NCI-H82 treated with DMSO at 0.1 percent for 48 hours (cell line): ENCODE measurements around the gene ATM.
"Not testable (repeated sequence)": the region's sequence is repeated elsewhere in the genome, so short reads cannot be mapped to it uniquely, and the experiment has no call there.

Source experiments
- DNase-seq: peaks from one replicate; lab custom pipeline; 2025; ENCODE audit not compliant: unreplicated experiment; lab: John Stamatoyannopoulos, UW

Gene ATM

DNA sequence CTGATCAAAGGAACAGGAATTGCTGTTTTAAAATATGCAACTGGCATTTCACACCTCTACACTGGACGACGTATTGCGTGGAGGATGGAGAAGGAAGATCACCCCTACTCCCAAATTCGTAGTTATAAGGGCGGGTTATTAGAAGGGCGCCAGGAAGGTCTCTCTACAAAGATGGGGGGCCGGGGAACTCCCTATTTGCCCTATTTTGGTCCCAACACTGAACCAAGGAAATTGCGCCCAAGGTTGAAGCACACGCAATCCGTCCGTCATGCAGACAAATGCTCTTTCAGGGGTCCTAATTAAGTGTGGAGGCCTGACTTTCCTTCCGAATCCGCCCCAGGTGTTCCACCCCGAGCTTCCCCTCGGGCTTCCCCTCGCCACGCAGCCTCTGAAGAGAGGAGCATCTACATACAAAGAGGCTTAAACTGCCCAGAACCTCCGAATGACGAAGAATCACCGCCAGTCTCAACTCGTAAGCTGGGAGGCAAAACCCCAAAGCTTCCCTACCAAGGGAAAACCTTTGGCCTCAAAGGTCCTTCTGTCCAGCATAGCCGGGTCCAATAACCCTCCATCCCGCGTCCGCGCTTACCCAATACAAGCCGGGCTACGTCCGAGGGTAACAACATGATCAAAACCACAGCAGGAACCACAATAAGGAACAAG, 825 bp upstream of the ATM start:
- no peak for DNase-seq

DNA sequence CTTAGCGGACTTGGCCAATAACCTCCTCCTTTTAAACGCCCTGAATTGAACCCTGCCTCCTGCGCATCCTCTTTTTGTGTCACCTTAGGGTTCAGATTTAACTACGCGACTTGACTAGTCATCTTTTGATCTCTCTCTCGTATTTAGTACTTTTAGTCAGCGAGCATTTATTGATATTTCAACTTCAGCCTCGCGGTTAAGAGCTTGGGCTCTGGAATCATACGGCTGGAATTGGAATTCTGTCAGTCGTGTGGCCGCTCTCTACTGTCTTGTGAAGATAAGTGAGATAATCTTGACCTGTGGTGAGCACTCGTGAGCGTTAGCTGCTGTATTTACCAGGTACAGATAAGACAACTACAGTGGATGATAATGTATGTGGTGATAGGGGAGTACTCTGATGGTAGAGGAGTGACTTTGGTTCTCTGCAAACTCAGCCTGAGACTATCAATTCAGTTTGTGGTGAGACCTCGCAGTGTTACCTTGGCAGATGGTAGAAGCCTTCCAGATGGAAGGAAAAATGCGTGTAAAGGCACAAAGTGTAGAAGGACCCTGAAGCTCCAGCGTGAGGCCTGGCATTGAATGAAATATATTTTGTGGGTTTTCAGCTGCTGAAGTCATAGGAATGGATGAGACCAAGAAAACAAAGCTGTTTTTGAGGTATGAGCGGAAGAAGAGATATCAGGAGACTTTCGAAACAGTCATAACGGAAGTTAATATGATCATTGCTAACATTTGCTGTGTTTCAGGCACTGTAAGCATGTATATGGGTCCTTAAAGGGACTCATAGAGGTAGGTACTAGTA, 682 bp downstream of the ATM start:
- DNase-seq: peak; percentile 37

DNA sequence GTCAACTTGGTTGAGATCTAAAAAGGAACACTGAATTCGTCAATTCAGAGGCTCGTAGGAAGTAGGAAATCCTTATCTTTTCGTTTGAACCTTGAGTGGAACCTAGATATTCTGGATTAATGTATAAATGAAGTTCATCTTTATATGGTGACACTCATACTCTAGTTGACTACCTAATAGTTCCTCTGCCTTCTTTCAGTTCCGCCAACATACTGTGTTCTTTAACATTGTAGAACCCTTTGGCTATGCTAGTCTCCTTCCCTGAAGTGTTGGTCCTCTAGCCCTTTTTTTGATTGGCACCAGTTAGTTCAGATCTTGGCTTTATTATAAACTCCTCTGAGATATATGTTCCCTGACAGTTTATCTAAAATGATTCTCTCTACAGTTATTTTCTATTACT, 1.5 kb downstream of the ATM start:
- DNase-seq: no peak

- no peak for DNase-seq
These were observed 2.3 kb downstream of the ATM start for GRCh38 chr11:108224911-108225786.

- DNase-seq: no peak
These were observed 3.2 kb downstream of the ATM start for GRCh38 chr11:108226036-108226435.

DNA sequence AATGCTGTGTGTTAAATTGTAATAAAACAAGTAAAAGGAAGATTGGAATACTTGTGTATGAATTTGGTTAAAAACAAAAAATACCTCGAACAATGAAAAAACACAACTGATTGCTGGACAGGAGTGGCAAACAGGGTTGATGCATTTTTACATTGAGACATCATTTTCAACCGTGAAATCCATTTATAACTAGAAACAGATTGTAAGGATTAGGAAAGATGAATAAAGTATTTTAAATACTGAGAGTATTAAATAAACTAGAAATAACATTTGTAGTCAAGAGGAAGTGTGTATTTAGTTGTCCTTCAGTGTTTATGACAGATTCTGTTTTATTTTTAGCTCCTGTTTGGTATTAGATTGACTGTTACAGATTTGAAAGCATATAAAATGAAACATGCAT, 5.4 kb downstream of the ATM start:
- no peak for DNase-seq

DNA sequence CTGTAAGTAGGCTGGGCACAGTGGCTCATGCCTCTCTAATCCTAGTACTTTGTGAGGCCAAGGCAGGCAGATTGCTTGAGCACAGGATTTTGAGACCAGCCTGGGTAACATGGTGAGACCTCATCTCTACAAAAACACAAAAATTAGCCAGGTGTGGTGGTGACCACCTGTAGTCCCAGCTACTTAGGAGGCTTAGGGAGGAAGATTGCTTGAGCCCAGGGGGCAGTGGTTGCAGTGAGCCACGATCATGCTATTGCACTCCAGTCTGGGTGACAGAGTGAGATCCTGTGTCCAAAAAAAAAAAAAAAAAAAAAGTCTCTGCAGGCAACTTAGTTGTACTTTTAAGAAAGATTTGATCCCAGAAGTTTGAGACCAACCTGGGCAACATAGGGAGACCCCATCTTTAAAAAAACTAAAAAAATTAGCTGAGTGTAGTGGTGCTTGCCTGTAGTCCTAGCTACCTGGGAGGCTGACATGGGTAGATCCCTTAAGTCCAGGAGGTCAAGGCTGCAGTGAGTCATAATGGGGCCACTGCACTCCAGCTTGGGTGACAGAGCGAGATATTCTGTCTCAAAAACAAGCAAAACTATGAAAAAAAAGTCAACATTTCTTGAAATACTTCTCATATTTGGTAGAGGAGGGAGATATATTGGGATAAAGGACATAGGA, 10.5 kb downstream of the ATM start:
- DNase-seq: no peak

- DNase-seq: no peak
These were observed 12.3 kb downstream of the ATM start for GRCh38 chr11:108235192-108235591.

DNA sequence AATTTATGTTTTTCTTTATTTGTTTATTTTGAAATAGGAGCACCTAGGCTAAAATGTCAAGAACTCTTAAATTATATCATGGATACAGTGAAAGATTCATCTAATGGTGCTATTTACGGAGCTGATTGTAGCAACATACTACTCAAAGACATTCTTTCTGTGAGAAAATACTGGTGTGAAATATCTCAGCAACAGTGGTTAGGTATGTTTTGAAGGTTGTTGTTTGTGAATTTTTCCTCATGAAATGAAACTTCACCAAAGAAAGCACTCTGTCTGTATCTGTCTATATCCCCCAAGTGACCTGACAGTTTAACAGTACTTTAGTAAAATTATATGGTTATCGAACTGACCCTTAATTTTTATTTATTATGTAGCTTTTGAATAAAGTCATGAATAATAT, 12.8 kb downstream of the ATM start:
- DNase-seq: no peak

- no peak for DNase-seq
These were observed 14.2 kb downstream of the ATM start for GRCh38 chr11:108237058-108237481.

DNA sequence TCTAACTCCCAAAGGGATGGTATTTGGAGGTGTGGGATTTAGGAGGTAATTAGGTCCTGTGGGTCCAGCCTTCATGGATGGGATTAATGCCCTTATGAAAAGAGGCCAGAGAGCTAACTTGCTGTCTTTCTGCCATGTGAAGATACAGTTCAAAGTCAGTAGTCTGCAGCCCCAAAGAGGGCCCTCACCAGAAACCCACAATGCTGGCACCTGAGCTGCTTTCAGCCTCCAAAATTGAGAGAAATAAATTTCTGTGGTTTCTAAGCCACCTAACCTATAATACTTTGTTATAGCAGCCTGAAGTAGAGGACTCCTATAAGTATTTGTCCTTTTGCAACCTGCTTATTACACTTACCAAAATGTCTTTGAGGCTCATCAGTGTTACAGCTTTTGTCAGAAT, 16.2 kb downstream of the ATM start:
- no peak for DNase-seq

GRCh38 chr11:108241330-108242037, 18.6 kb downstream of the ATM start:
- DNase-seq: no peak

GRCh38 chr11:108242422-108242821, 19.6 kb downstream of the ATM start:
- DNase-seq: no peak

- DNase-seq: no peak
These were observed 23.4 kb downstream of the ATM start for GRCh38 chr11:108246308-108246707.

DNA sequence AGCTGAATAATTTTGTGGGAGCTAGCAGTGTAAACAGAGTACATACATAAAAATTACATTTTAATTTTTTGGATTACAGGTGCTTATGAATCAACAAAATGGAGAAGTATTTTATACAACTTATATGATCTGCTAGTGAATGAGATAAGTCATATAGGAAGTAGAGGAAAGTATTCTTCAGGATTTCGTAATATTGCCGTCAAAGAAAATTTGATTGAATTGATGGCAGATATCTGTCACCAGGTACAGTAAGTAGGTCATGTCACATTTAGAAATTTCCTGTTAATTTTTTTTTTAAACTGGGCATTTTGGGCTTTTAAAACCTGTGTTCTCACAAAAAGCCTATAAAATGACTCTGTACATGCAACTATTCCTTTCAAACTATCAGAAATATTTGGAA, 24.0 kb downstream of the ATM start:
- DNase-seq: no peak

- no peak for DNase-seq
These were observed 30.3 kb downstream of the ATM start for GRCh38 chr11:108253176-108253575.

- no peak for DNase-seq
These were observed 46.7 kb downstream of the ATM start for GRCh38 chr11:108269583-108269982.

GRCh38 chr11:108276985-108277616, 54.2 kb downstream of the ATM start:
- not testable (repeated sequence) for DNase-seq

DNA sequence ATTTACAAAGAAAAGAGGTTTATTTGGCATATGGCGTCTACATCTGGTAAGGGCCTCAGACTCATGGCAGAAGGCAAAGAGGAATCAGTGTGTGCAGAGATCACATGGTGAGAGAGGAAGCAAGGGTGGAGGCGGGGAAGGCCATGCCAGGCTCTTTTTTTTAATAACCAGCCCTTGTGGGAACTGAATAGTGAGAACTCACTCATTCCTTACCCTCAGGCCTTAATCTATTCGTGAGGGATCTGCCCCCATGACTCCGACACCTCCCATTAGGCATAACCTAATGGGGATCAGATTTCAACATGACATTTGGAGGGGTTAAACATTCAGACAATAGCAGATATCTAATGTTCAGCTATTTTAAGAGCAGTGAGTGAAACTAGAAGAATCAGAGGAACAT, 55.7 kb downstream of the ATM start:
- DNase-seq: peak; percentile 77

DNA sequence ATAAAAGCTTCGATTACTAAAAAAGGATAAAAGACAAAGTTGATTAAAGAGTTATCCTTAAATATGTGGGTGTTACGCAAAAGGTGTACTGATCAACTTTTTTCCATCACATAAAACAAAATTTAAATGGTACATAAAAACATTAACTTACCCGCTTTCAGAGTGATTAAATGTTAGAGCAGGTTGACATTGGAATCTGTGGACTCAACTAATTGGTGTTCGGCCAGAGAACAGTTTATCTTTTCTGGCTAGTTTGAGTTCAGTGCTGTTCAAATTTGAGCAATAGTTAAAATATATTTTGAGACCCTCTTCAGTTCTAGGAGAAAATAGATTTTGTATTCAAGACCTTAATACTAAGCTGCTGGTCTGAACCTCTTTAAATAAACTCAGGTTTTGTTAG, 56.1 kb downstream of the ATM start:
- no peak for DNase-seq
